Measurements from ENCODE around the gene MCM3. TPM values are rescaled to one million over a fixed set of nuclear protein-coding genes. Genes with fewer than 3 reads are reported as not detected.

The MCM3 gene
- 157 and 161 TPM in 2 replicates for total RNA-seq (2014; rRNA removed; shearing (Covaris generic))

DNA sequence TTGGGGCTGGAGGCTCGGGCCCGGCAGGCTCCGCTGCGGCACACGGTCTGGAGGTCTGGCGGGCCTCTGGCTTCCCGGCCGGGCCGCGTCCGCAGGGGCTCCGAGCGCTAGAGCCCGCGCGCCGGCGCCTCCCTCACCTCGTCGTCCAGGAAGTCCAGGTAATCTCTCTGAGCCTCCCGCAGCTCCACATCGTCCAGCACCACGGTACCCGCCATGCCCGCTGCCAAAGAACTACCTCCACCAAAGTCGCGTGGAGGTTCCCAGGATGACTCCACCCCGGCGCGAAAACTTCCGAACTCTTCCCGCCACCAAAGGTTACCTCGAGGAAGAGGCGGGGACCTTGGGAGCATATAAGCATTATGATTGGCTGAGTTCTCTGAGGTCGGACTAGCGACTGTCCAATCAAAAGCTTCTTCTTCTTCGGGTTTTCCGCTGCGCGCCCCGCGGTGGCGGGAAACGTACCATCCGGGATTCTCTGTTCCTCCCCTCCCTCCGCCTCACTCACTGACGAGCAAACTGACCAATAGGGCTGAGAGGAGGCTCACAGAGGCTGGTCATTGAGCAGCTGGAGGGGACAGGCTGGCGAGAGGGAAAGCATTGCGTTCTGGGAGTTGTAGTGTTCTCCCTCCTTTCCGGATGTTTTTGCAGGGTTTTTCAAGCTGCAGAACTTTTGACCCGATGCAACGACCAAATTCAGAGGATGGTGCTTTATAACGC, at the start of gene MCM3:
TSS of gene MCM3 (minus strand) at position 283 of the 717 bp plus-strand sequence. CDS start at position 215, 68 bp downstream.
- peak; percentile 100 for DNase-seq (ENCODE audit: low spot score)

DNA sequence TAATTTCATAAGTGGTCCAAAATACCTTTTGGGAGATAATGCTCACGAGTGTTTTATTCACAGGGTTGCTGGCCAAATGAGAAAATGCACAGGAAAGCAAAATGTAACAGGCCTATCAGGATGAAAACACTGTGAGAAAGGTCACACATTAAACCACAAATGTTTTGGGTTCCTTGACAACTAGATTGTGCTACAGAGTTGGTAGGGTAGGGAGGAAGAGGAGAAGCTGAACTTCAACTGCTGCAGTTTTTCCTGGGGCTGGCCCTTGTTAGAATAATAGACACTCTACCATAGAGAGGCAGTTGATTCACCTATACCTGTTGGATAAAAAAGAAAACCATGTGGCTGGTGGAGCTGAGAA, 49.3 kb upstream of the MCM3 start:
- DNase-seq (ENCODE audit: low spot score): no peak

DNA sequence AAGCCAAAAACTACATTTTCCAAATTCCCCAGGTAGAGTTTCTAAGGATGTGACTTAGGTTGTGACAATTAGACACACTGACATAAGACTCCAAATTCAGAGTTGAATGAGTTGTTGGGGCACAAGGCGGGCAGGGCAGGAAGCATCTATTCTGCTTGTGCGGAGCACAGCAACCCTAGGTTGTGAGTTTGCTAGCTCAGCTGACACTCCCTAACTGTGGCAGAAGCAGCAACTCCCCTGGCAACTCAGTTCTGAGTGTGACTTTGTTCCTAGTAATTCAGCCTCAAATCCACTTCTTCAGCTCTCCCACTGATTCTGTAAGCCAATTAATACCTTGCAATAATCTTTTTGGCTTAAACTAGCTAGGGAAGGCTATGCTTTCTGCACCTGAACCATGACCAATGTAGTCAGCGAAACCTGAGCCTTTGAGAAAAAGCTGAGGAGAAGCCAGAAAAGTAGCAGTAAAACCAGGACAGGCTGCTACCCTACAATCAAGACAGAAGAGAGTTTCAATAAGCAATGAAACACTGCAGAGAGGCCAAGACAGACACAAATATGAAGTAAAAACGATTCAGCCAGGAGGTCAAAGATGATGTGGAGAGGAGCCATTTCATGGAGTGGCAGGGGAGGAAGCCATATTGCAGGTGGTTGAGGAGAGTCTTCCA, 47.4 kb upstream of the MCM3 start:
- DNase-seq (ENCODE audit: low spot score): no peak

DNA sequence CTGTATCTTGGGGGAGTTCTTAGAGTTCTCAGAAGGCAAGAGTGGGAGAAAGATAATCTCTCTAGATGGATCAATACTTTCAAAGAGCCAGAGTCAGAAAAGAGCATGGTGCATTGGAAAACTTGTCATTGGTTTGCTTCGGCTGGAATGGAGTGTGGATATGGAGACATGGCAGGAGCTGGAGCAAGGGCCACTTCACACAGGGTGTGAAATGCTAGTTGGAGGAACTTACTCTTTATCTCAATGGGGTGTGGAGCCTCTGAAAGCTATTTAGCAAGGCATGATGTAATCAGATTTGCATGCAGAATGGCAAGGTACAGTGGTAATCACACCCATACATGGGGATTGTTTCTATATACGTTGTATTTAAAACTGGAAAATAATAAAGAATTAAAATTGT, 45.9 kb upstream of the MCM3 start:
- DNase-seq (ENCODE audit: low spot score): no peak

DNA sequence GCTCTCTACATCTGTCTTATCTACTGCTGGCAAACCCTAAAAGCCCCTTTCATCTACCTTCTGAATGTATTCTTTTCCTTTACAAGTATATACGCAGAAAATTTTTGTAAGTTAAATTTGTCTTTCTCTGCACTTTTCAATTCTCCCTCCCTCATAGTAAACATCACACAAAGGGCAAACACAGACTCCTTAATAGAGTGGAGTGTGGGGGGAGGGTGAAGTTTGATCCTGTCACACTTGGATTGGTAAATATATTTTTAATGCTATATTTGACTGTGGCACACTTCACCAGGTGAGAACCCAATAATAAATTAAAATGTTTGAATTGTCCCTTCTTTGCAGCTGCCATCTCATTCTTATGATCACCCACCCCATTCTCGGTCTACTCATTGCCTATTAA, 44.2 kb upstream of the MCM3 start:
- no peak for DNase-seq (ENCODE audit: low spot score)

DNA sequence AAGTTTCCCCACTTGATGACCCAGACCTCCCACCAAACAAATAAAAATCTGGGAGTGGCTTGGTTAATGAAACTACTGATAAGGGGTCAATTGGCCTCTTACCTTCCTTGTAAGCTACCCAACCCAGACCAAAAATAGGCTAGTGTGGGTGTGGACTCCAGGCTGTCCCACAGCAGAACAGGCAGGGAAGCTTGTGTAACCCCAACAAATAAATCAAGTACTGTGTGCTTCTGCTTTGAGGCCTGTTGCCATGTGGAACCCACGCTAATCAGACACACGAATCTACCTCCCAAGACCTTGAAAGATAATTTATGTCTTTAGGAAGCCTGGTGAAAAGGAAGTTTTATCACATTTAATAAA, 43.7 kb upstream of the MCM3 start:
- no peak for DNase-seq (ENCODE audit: low spot score)

DNA sequence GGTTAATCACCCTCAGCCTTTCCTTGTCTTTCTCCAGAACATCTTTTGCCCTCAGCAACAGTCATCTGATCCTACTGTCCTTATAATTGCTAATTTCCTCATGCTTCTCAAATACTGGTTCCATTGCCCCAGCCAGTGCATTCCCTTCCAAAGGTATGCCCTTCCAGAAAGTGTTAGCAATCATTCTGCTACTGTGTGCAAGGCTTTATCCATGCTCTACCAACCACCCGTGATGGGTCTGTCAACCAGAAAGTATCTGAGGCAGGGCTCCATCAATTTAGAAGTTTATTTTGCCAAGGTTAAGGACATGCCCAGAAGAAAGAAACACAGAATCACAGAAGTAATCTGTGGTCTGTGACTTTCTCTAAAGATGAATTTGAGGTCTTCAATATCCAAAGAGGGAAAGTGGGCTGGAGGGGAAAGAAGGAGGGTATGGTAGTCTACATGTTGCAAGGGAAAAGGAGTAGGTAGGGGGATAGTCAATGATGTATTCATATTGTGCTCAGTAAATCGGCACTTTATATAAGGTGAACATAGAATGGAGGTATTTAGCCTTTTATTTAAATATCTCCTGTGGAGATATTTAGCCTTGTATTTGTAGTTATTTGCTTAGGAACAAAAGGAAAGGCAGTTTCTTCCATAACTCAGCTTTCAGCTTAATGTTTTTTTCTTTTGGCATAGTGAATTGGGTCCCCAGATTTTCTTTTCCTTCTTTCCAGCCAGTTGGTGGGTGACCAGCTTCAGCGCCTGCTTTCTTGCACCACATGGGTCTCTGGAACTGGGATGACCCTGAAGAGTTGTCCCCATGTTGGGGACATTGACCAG, 42.2 kb upstream of the MCM3 start:
- DNase-seq (ENCODE audit: low spot score): no peak

DNA sequence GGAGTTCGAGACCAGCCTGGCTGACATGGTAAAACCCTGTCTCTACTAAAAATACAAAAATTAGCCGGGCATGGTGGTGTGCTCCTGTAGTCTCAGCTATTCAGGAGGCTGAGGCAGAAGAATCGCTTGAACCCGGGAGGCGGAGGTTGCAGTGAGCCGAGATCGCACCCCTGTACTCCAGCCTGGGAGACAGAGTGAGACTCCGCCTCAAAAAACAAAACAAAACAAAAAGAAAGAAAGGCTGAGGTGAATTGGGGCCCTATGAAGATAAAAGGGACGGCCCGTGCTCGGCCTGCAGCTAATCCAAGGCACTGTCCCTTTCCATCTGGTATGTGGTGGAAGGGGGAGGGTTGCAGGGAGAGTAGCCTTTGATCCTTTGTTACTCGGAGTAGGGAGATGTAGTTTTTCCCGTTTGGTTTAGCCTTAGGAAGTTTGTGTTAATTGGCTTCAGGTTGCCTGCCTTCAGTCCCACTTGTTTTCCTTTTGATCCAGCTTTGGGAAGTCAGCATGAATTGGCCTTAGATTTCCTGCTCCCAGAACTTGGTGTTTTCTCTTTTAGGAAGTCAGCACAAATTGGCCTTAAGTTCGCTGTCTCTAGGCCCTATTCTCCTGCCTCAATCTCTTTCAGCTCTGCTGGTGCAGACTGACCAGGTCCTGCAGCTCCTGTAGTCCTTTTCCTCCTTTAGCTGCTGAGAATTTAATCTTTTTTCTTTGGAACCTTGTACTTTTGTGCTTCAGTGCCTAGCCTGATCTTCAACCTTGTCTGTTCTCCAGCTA, 41.3 kb upstream of the MCM3 start:
- no peak for DNase-seq (ENCODE audit: low spot score)

DNA sequence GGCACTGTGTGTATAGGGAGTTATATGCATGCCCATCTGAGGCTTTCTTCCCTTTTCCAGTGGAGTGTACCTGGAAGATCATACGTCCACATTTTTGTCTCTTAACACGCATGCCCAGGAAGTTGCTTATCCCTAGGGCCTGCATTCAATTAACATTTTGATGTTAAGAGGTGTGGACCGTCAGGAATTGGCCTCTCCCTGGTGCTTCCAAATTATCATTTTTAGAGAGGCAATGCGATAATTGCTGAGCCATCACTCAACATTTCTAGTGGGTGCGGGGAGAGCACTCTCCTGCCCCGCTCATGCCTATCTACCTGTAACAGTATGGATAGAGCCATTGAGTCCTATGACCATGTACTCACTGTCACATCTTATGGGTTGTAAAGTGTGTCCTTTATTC, 39.6 kb upstream of the MCM3 start:
- no peak for DNase-seq (ENCODE audit: low spot score)

DNA sequence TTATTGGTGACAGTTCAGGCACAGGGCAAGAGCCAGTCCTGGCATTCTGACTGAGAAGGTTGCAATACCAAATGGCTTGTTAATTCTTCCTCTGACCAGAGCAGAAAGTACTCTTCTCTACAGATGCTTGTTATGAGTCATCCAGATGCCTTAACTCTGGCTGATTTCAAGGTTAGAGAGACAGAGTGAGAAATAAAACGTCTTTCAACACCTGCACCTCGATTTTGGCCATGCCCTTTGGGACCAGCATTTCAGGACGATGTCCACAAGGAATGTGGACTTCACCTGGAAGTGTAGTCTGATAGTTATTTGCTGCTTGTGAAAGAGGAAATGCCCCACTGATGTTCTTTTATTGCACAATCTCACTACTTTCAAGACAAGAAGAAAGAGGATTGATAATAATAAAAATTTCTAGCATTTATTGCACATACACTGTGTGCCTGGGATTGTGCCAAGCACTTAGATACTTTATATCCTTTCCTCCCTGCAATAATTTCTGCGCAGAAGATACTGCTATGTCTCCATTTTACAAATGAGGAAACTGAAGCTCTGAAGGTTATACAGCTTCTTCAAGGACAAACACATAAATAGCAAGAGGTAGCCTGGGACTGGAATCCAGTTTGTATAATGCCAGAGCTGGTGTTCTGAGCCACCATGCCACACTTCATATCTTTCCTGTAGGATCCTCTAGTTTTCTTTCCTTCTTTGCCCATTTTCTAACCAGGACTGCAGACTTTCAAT, 33.5 kb upstream of the MCM3 start:
- DNase-seq (ENCODE audit: low spot score): peak; percentile 43

DNA sequence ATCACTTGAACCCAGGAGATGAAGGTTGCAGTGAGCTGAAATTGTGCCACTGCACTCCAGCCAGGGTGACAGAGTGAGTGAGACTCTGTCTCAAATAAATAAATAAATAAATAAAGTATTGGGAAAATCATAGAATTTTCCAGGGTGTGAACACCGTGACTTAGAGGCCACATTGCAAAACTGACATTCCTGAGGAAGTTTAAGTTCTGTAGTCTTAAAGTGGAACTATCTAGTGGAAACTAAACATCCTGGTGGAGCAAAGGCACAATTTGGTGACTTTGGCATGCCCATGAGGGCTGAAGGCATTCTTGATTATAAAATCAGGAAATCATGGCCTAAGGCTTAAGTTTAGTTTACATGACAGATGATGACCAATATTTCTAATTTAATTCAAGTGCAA, 32.7 kb upstream of the MCM3 start:
- DNase-seq (ENCODE audit: low spot score): no peak

DNA sequence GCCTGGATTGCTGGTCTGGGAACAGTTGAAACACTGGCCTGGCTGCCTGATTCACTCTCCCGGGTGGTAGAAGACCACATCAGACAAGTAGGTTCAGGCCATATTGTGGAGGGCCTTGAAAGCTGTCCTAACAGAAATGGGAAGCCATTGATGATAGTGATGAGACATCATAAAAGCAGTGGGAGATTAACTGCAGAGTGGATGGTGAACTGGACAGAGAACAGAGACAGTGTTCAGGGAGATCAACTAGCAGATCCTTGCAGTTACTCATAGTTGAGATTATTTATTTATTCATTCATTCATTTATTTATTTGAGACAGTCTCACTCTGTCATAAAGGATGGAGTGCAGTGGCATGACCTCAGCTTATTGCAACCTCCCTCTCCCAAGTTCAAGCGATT, 30.2 kb upstream of the MCM3 start:
- no peak for DNase-seq (ENCODE audit: low spot score)

DNA sequence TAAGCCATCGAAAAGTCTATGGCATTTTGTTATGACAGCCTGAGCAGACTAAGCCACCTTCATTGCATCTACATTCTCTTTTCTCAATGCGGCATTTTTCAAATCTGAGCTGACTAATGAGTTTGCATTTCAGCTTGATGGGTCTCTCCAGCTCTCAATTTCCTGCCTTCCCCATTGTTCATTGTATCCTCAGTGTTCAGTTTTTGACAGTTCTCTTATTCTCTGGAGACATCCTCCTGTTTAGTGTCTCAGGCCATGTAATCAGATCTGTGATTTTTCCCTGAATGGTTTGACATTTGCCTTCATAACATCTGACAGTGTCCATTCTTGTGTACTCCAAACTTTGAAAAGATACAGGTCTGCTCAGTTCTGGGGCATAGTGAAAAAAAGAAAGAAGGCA, 27.9 kb upstream of the MCM3 start:
- no peak for DNase-seq (ENCODE audit: low spot score)

DNA sequence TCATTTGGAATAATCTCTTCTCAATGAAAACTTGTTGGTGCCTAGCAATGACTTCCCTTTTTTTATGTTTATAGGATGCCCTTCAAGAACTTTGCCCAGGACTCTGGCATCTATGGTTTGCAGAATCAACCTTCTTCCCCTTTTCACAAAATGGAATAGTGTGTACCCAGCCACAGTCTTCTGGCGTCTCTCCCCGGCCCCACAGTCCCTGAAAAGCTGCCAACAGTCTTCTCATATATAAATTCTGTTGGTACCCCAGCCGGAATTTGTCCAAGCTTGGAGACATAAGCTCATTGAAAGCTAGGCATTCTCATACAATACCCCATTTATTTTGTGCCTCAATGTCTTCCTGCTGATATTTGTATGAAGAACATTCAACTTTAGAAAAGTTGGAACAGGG, 26.4 kb upstream of the MCM3 start:
- no peak for DNase-seq (ENCODE audit: low spot score)

DNA sequence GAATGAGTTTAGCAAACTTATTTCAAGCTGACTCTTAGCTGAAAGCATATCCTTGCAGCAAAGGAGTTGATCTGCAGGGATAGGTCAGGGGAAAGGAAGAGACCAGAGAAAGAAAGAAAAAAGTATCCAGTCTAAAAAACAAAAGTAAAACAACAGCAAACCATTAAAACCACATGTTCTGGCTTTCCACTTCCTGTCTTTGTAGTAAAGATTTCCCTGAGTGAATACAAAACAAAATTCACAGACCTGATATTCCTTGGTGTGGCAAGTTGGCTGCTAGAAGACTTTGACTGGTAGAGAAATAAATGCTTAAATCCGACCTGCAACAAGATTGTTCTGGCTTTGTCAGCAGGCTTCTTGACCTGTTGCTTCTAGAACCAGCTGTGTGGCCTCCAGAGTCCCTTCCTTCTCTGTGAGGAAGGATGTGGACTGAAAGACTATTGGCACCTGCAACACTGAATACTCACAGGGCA, 23.4 kb upstream of the MCM3 start:
- no peak for DNase-seq (ENCODE audit: low spot score)

DNA sequence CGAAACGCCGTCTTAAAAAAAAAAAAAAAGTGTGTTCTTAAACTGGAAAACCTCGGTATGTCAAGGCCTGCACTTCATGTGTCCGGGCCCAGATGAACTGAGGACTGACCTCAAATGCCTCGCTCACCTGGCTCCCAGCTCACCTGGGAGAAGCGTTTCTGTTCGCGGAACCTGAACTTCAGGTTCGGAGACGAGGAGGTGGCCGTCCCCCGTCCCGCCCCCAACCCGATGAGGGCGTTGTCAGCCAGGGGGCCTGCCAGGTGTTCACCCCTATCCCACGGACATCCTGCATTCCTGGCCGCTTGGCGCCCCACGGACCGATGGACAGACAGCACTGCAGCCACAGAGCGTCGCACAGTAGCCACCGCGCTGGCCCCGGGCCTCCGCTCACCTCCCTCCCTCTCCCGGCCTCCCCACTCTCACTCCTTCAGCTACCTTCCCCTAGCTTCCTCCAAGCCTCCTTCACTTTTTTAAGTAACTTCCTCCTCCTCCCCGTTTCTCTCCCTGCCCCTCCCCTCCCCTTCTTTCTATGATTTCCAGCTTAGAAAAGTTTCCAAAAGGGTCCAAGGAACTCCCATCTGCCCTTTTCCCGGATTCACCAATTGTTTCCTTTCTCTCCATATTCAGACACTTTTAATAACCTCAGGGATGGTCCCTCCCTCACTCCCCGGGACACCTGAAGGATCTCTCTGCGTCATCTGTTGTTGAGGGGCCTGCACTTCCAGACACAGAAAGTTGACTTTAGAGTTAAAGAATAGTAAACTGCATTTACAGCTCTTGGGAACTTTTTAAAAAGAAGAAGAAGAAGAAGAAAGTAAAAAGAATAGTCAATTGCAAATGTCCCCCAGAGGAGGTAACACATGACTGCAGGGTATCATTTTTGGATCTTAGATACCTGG, 22.7 kb upstream of the MCM3 start:
- no peak for DNase-seq (ENCODE audit: low spot score)

DNA sequence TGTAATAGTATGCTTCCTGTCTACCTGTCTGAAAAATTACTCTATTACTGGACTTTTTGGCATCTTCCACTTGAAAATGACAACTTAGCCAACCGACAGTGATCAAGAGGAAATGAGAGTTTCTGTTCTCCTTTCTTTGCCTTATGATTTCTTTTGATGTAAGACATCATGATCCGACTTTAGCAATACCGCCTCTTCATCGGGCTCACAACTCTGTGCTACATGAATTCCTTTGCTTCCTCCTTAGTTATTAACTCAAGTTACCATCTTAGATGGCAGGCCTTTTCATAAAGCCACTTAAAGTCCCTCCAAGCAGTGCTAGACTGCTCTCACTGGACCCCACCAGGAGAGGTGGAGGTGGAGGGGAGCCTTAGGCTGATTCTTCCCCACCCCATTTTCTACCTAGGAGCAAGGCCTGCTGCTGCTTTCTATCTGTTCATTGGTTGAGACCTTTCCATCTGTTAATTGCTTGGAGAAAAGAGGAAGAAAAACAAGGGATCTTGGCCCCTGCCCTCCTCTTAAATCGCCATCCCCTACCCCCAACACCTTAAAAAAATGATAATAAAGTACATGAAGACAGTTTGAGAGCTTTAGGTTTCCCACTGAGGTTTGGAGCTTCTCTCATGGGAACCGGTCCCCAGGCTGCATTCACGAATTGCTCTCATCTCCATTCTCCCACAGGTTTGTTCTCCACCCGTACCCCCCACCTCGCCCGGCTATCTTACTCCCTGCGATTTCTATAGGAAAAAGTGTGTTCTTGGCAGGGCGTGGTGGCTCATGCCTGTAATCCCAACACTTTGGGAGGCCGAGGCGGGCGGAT, 21.6 kb upstream of the MCM3 start:
- no peak for DNase-seq (ENCODE audit: low spot score)

DNA sequence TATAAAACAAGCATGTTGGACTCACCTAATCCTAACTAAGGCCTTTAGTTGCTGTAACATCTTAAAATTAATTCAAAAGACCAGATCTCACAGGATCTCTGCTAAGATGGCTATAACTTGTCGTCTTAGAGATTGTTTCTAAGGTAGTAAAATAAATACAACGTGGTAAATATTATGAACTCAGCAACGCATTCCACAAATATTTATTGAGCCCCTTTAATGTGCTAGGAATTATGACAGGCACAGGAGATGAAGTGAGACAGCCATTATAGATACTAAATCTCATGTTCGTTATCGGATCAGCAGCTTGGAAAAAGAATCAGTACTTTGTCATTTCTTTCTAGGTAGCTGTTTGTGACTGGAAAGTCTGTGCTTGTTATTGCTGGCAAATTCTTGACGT, 20.9 kb upstream of the MCM3 start:
- no peak for DNase-seq (ENCODE audit: low spot score)

DNA sequence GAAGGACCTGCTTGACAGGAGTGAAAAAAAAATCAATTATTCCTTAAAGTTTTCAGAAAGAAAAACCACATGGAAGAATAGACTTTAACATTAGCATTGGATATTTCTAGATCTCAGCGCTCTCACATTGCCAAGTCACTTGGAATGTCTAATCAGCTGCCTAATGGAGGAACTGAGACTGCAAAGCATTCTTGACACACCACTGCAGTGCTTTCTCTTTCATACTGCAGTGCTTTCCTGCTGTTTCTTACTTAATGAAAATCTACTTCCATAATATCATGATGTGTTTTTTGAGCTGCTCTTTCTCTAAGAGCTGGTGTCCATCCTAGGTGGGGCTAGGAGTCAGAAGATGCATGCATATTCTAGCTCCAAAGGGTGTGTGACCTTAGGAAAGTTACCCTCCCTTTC, 20.4 kb upstream of the MCM3 start:
- no peak for DNase-seq (ENCODE audit: low spot score)

Data from H4 (cell line).